Keratinocyte (primary cell): ENCODE measurements around the gene GRM3. TPM values are rescaled to one million over a fixed set of nuclear protein-coding genes. Genes with fewer than 3 reads are reported as not detected.

Experiments used
- DNase-seq: peaks from one replicate; pipeline ENCODE4 v3.0.0-alpha.2; 2011; ENCODE audit warnings: low read depth, missing footprints, low spot score
- FAIRE-seq: peaks from 2 replicates; lab custom pipeline; 2011; peaks lifted over from hg19 to GRCh38; lab: Jason Lieb, UNC
- H2AFZ ChIP-seq: 2 replicates; pipeline ENCODE4 v1.6.0; 2012; ENCODE audit warnings: low read length, control low read depth, inconsistent platforms; ENCODE audit not compliant: control insufficient read depth
- H3K27ac ChIP-seq: 2 replicates; pipeline ENCODE4 v1.5.1; 2011; ENCODE audit warnings: low read length; ENCODE audit not compliant: control insufficient read depth, insufficient read depth
- H3K27me3 ChIP-seq: 3 replicates; pipeline ENCODE4 v1.6.0; 2011; ENCODE audit warnings: low read length; ENCODE audit not compliant: control insufficient read depth, insufficient read depth; ENCODE audit errors: extremely low read depth
- H3K36me3 ChIP-seq, 2 experiments: 2 replicates in 1 of 2; 3 replicates in 1 of 2; pipeline ENCODE4 v1.5.1; 2011; ENCODE audit warnings: low read length in 2 of 2, mild to moderate bottlenecking in 1 of 2; ENCODE audit not compliant: control insufficient read depth in 2 of 2, insufficient read depth in 2 of 2; ENCODE audit errors: extremely low read depth in 1 of 2
- H3K4me1 ChIP-seq: 3 replicates; pipeline ENCODE4 v1.5.1; 2011; ENCODE audit warnings: low read length; ENCODE audit not compliant: control insufficient read depth, insufficient read depth; ENCODE audit errors: extremely low read depth
- H3K4me2 ChIP-seq: 3 replicates; pipeline ENCODE4 v1.6.0; 2011; ENCODE audit warnings: low read depth, low read length; ENCODE audit not compliant: control insufficient read depth, insufficient read depth; ENCODE audit errors: extremely low read depth
- H3K4me3 ChIP-seq, 3 experiments: fragments of 200-600 bp in 1 of 3; sonication (generic) in 1 of 3; 2 replicates in 2 of 3; 3 replicates in 1 of 3; pipeline ENCODE4 v1.5.1; 2011 to 2016; ENCODE audit warnings: low read length in 3 of 3, mild to moderate bottlenecking in 3 of 3, control low read depth in 2 of 3, inconsistent platforms in 1 of 3, low read depth in 1 of 3, mixed read lengths in 1 of 3, mixed run types in 1 of 3, moderate library complexity in 1 of 3; ENCODE audit not compliant: control insufficient read depth in 2 of 3, insufficient read depth in 2 of 3; ENCODE audit errors: extremely low read depth in 1 of 3
- H3K79me2 ChIP-seq: 2 replicates; pipeline ENCODE4 v1.6.0; 2012; ENCODE audit warnings: low read length; ENCODE audit not compliant: control insufficient read depth, insufficient read depth
- H3K9ac ChIP-seq: 3 replicates; pipeline ENCODE4 v1.6.0; 2011; ENCODE audit warnings: low read length; ENCODE audit not compliant: control insufficient read depth, insufficient read depth; ENCODE audit errors: extremely low read depth
- H3K9me1 ChIP-seq: 3 replicates; pipeline ENCODE4 v1.6.0; 2011; ENCODE audit warnings: low read length; ENCODE audit not compliant: control insufficient read depth, insufficient read depth; ENCODE audit errors: extremely low read depth
- H3K9me3 ChIP-seq: 2 replicates; pipeline ENCODE4 v1.5.1; 2012; ENCODE audit warnings: low read depth, low read length; ENCODE audit not compliant: control insufficient read depth
- H4K20me1 ChIP-seq: 3 replicates; pipeline ENCODE4 v1.6.0; 2011; ENCODE audit warnings: low read length; ENCODE audit not compliant: control insufficient read depth, insufficient read depth; ENCODE audit errors: extremely low read depth
- CTCF ChIP-seq, 3 experiments: IDR thresholded peaks in 1 of 3; conservative IDR thresholded peaks in 1 of 3; optimal IDR thresholded peaks in 1 of 3; 2 replicates in 2 of 3; 3 replicates in 1 of 3; pipeline versions ENCODE3 to v1.5.1; 2011; ENCODE audit warnings: low read length in 3 of 3, mild to moderate bottlenecking in 3 of 3, moderate library complexity in 2 of 3, control low read depth in 1 of 3, inconsistent platforms in 1 of 3; ENCODE audit not compliant: insufficient read depth in 2 of 3; ENCODE audit errors: extremely low read depth in 1 of 3
- EZH2 ChIP-seq: IDR thresholded peaks from one replicate; pipeline ENCODE4 v1.6.1; 2012; ENCODE audit warnings: inconsistent platforms, mild to moderate bottlenecking, low read length, moderate library complexity
- dilution Hi-C: fragments of 300-500 bp; cut with MboI; formaldehyde crosslinking; loops from one replicate; pipeline ENCODE4 v1.7.0; 2020; ENCODE audit warnings: low sequenced_read_pairs; ENCODE audit not compliant: extremely low pct_ligation_motif_present
- polyA plus RNA-seq, 5 experiments: library from polyadenylated mRNA; depleted of rRNA in 3 of 5; stranded (reverse) in 3 of 5; stranded (forward) in 1 of 5; unstranded in 1 of 5; fragments of >200 nt; gene quantifications; 1 replicate in 1 of 5; 2 replicates in 3 of 5; 3 replicates in 1 of 5; pipeline versions ENCODE4 v1.2.1 to v1.2.3, GENCODE V29; 2011 to 2012; ENCODE audit warnings: missing spikeins in 2 of 5, low read depth in 1 of 5, low replicate concordance in 1 of 5

The GRM3 gene
- polyA plus RNA-seq, 1 donor (not counting 4 experiments of a cell fraction or from before 2014, with no cell fraction given), result not detected

DNA sequence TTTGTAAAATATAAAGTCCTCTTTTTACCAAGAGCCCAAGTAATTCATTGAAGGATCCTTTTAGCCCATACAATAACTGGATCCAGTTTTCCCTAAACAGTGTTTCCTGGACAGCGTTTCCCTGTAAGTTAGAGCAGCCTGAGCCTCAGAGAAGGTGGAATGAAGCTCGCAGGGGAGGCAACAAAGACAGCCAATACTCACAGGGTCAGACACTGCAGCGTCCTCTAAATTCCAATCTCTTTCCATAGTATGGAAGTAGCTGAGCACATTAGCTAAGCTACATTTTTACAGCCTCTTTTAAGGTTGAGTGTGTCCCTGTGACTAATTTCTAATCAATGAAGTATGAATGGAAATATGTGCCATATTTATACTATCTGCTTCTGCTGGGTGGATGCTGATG, 193.5 kb downstream of the GRM3 start:
- FAIRE-seq (no peak), DNase-seq (no peak)
- Histone ChIP-seq H3K79me2 (no peaks in the 10 kb centered on the region), H3K27ac (no peak overlapping the region), H3K9ac (no peak overlapping the region), H3K4me3 (no peak overlapping the region), H3K4me1 (no peaks in the 10 kb centered on the region), H3K36me3 (no peaks in the 10 kb centered on the region), H4K20me1 (no peaks in the 10 kb centered on the region), H3K27me3 (no peaks in the 10 kb centered on the region), H3K9me3 (no peaks in the 10 kb centered on the region), H2AFZ (no peak overlapping the region), H3K4me2 (no peak overlapping the region), H3K9me1 (no peaks in the 10 kb centered on the region)
- dilution Hi-C loops, result no loop called here
- TF ChIP-seq CTCF (optimal IDR thresholded peaks at IDR 0.05 in 1 of 3, IDR thresholded peaks at IDR 0.05 in 1 of 3, conservative IDR thresholded peaks at IDR 0.05 in 1 of 3; ENCODE audit: extremely low read depth in 1 of 3, insufficient read depth in 2 of 3, low read length in 3 of 3) (no peak), EZH2 (no peak)

GRCh38 chr7:86844608-86845007, 200.9 kb downstream of the GRM3 start:
- TF ChIP-seq EZH2 (no peak), CTCF (optimal IDR thresholded peaks at IDR 0.05 in 1 of 3, IDR thresholded peaks at IDR 0.05 in 1 of 3, conservative IDR thresholded peaks at IDR 0.05 in 1 of 3; ENCODE audit: extremely low read depth in 1 of 3, insufficient read depth in 2 of 3, low read length in 3 of 3) (no peak)
- Histone ChIP-seq H3K9ac (no peak overlapping the region), H3K4me2 (no peak overlapping the region), H4K20me1 (no peaks in the 10 kb centered on the region), H3K4me3 (no peak overlapping the region), H3K27ac (no peak overlapping the region), H3K9me3 (no peaks in the 10 kb centered on the region), H3K27me3 (no peaks in the 10 kb centered on the region), H2AFZ (no peak overlapping the region), H3K4me1 (no peaks in the 10 kb centered on the region), H3K9me1 (no peaks in the 10 kb centered on the region), H3K79me2 (no peaks in the 10 kb centered on the region), H3K36me3 (no peaks in the 10 kb centered on the region)
- dilution Hi-C loops, result no loop called here
- DNase-seq (no peak), FAIRE-seq (no peak)
